Stimulated activated CD4-positive, alpha-beta T cell treated with anti-CD3 and anti-CD28 coated beads, Interleukin-1b, Interleukin-23, amount 100 ng/mL, for 4 hours (primary cell): ENCODE results near the gene KIAA0232.

Experiments
- DNase-seq, 2 donors: peaks; one replicate each; pipeline ENCODE4 v3.0.0-alpha.2; 2020; ENCODE audit warnings: low read depth in 2 of 2

Gene KIAA0232

DNA sequence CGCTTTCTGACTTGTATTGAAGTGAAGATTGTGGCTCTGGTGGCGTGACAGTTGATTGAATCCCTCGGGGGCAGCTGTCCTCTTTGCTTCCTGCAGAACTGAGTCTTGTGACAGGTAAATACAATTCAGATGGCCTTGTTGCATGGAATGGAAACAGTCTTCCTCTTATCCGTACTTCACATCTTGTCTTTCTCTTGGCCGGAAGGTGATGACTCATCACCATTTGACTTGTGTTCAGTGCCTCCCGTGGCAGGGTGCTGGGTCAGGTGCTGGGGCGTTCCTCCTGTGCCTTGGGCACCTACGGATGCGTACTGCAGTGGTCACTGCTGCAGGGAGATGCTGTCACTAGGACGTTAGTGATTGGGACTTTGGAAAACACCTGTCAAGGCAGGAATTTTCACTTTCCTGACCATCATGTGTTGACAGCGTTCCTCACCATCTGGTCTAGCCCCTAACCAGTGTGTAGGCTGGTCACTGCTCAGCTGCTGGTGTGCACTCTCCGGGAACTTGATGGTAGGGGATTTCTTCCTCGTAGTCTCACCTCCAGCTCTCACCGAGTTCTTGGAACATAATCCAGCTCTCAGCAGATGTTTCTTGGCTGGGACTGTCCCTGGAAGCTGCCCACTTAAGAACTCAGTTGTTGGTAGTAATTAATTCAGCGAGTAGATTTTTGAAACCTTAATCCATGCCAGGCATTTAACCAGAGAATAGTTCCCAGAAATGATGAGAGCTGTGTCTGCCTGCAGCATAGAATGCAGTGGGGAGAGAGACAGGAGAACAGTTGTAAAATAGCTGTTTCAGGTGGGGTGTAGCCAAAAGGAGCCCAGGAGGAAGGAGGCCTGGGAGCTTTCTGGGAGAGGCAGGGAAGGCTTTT is 134.3 kb downstream of the KIAA0232 start:
- DNase-seq: peak; percentile 23 to 48

DNA sequence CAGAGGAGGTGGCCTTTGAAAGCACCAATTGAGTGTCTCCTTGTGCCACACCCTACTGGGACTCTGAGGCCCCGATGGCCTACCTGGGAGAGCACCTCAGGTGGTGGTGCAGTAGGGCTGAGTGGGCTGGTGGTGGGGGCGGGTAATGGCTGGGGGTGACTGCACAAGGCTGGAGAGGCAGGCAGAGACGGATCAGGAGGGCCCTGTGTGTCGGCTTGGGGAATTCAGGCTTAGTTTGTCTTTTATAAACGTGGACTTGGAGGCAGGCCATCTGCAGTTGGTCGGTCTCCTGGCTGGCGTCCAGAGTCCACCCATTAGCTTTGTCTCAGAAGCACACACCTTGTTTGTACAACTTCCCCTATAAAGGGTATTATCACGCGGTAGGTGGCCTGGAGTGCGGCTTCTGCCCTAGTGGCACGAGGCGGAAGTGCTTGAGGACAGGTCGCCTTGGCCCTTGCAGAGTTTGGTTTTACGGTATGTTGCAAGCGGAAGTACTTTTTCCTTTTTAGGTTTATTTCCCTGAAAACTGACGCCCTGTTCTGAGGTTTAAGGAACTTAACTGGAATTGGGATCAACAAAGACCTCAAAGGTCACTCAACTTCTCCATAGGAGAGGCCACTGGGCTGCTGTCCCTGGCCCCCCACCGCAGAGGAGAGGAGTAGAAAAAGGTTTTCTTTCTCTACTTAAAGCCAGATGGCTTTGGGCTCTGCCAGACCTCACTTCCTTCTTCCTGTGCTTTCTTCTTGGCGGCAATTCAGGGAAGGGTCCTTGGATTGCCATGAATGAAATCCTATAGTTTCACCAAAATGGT is 135.1 kb downstream of the KIAA0232 start:
- DNase-seq: peak in 1 of 2 donors; percentile 29

DNA sequence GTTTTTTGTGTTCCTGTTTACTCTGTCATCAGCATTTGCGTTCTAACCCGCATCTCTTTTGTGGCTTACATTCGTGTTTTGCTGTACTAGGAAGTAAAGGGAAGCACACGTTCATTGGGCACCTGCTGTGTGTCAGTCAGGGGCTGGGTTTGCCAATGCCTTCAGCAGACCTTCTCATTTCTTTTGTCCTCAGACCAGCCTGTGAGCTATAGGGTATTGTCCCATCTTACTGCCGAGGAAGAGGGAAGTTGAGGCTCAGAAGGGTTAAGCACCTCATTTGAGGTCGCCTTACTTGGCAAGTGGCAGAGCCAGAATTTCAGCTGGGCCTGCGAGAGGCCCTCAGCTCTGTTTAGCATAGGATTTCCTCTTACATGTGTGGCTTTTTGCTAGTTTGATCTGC is 135.8 kb downstream of the KIAA0232 start:
- DNase-seq: no peak

DNA sequence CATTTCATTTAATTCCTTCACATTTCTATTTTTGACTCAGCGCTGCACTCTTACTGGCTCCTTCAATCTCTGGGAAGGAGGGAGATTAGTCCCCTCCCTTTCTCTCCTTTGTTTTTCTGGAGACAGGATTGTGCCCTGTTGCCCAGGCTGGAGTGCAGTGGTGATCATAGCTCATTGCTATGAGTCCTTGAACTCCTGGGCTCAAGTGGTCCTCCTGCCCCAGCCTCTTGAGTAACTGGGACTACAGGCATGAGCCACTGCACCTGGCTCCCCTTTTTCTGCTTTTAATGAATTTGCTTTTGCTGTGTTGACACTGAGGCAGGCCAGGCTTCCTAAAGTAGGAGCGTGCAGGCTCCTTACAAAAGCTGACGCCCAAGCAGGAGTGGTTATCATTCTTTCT is 137.6 kb downstream of the KIAA0232 start:
- DNase-seq: no peak

DNA sequence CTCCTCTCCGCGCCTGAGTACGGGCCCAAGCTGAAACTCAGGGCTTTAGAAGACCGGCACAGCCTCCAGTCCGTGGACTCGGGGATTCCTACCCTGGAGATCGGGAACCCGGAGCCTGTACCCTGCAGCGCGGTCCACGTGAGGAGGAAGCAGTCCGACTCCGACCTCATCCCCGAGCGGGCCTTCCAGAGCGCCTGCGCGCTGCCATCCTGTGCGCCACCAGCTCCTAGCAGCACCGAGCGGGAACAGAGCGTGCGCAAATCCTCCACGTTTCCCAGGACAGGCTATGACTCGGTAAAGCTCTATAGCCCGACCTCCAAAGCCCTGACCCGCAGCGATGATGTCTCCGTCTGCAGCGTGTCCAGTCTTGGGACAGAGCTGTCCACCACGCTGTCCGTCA is 141.0 kb downstream of the KIAA0232 start:
- DNase-seq: no peak

DNA sequence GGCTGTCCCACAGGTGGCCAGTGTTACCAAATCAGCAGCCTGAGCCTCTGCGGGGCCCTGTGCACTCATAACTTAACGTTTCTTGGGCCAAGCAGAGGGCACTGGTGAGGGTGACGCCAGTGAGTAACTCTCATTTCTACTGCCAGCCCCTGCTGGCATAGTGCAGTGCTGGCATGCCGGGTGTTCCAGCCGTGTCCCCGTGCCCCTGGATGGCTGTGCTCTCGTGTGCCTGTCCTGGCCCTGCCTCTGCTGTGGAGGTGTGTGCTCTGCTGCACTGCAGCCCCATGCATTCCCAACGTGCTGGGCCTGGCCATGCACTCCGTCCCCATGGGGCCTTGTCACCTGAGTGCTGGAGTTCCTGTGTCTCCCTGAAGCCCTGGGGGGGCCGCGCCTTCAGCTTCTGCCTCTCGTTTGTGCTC is 141.8 kb downstream of the KIAA0232 start:
- no peak for DNase-seq

DNA sequence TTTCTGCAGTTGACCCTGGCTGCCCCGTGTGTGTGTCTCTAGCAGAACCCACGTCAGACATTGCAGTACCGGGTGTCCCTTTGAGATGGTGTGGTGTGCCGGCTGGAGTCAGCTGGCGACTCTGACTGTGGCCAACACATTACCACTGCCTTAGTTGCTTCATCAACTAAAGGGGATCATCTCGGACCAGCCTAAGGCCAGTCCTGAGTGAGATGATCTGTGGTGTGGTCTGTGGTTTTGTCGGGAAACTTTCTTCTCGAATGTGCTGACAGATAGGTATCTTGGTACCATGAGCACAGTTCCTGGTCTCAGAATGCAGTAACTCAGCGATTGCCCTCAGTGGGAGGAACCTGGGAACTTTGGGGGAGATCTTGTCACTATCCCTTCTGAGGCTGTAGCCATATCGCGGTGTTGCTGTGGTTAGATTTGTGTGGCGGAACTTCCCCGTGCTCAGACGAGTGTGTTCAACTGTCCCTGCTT is 142.9 kb downstream of the KIAA0232 start:
- DNase-seq: no peak

DNA sequence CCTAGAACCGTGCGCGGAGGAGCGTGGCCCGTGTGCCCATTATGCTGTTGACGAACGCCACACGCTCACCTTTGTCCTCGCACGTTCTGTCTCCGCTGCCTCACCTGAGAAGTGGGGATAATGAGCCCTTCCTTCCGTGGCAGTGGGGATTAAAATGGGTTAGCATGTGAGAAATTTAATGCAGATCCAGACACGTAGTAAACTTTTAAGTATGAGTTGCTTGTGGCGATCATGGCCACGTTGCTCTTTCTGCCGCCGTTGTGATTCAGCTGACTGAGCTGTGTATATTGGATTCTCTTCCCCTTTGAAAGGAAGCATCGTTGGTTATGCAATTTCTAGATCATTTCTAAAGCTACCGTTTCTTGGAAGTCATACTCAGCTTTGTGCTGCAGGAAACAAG is 143.6 kb downstream of the KIAA0232 start:
- DNase-seq: no peak

DNA sequence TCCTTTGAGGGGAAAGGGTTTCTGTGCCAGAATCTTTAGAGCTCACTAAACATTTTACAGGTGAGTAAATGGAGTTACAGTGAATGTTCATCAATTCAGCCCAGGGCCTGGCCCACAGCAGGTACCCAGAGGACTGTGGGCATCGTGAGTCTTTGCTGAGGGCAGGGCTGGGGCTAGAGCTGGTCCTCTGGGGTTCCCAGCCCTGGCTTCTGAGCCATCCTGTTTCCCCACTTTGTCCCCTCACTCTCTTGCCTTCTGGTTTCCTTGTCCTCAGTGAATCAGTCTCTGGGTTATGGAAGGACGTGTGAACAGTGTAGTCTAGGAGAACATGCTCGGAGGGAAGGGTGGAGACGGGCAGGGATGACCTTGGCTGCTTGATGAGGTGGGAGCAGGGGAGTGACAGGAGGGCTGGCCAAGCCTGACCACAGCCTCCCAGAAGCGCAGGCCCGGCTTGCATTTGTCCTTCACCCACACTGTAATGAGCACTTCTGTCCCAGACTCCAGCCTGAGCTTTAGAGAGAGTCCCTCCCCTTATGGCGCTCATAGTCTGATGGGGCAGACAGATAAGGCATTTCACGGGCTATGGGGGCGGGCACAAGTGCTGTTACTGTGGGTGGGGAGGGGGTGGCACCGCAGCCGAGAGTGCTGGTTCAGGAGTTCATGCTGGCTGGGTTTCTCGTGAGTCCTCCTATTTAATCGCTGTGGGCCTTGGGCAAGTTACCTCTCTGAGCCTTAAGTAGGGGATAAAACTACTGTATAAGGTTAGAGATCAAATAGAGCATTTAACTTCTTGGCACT is 144.4 kb downstream of the KIAA0232 start:
- peak; percentile 38 to 70 for DNase-seq

DNA sequence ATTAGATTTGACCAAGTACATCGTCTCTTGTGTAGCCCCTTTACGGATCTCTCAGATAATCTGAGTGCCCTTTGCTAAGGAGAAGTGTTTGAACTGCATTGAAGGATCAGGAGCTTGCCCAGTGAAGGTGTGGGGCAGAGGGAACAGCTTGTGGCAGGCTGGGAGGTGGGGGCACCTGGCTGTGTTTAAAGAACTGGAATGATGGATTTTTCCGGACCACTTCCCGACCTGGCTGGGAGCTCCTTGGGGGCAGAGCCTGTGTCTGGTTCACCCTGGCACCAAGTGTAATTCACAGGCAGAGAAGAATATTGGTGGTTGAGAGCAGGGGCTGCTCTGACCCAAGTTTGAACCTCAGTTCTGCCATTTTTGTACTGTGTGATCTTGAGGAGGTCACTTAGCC is 145.6 kb downstream of the KIAA0232 start:
- no peak for DNase-seq

DNA sequence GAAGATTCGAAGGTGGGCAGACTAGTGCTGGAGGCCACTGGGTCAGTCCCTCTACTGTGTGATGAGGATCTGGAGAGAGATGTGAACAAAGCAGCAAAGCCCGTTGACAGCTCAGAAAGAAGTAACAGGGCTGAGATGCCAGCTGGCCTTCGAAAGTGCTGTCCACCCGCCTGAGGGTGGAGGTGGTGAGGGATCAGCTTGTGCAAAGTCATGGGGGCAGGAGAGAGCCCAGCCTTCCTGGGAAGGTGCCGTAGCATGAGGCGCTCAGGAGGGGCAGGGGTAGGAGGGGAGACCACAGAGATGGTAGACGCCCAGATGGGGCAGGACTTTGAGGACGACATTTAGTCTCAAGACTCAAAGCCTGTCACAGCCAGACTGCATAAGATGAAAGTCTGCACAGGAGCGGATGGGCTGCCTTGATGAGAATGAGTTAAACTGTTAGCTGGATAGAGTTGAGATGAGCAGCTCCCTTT is 146.8 kb downstream of the KIAA0232 start:
- no peak for DNase-seq

DNA sequence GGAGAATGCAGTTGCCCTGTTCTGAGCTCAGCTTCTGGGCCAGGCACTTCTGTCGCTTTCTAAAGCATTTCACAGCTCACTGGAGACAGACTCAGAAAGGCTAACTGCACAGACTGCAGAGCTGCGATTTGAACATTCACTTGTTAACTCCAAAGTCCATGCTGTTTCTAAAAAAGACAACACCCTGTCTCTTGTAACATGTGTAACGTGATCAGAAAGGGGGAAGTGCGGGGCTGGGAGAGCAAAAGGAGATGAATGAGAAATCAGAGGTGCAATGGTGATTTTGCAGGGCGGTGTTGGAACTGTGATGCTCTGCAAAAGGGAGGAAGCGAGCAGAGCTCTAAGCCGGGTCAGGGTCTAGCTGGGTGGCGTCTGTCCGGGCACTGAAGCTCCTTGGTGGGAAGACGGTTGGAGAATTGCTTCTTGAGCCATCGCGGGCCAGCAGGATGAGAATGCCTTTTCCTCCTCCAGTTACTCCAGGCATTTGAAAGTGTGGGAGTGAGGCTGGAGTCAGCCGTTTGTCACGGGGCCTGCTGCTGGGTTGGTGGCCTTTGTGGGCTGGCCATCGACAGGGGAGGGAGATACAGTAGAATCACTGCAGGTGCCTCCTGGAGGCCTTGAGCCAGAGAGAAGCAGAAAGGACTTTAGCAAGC is 147.4 kb downstream of the KIAA0232 start:
- no peak for DNase-seq

DNA sequence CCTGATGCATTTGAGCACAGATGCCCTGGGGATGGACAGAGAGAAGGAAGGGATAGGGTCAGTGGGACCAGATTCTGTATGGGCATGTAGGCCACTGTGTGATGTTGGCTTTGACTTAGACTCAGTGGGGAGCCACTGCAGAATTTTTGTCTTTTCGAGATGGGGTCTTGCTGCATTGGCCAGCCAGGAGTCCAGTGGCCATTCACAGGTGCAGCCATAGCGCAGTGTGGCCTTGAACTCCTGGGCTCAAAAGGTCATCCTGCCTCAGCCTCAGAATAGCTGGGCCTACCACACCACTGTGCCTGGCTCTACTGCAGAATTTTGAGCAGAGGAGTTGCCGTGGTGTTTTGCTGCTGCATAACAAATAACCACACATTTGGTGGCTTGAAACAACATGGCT is 149.9 kb downstream of the KIAA0232 start:
- DNase-seq: no peak

DNA sequence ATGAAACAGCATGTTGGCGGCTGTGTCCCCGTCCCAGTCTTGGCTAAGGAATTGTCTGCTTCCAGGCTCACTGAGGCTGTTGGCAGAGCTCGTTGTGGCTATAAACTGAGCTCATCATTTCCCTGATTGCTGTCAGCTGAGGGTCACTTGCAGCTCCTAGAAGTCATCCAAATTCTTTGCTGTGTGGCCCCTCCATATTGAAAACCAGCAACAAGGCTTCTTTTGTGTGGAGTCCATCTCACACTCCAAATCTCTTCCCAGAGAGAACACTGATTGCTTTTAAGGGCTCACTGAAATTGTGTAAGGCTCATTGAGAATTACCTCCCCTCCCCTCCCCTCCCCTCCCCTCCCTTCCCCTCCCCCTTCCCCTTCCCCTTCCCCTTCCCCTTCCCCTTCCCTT is 150.4 kb downstream of the KIAA0232 start:
- DNase-seq: no peak
